ENCODE data around the gene TMEM254. TPM values are rescaled to one million over a fixed set of nuclear protein-coding genes. Genes with fewer than 3 reads are reported as not detected.

TMEM254 gene
- total and polyA plus RNA-seq, 2 of the 4 experiments (the other 2 are of a cell fraction): 4.7 to 10.7 TPM

DNA sequence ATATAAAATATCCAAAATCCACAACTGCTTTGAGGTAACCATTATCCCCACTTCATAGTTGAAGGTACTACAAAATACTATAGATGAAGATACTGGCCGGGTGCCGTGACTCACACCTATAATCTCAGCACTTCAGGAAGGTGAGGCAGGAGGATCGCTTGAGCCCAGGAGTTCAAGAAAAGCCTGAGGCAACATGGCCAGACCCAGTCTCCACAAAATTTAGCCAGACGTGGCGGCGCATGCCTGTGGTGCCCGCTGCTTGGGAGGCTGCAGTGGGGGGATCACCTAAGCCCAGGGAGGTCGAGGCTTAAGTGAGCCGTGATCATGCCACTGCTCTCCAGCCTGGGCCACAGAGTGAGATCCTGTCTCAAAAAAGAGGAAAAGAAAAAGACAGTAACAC lies 21.7 kb downstream of the TMEM254 start:
- H3K36me3 ChIP-seq (ENCODE audit: control insufficient read depth, insufficient read depth, low read length): no peaks in the 10 kb centered on the region
- H4K20me1 ChIP-seq (ENCODE audit: insufficient read depth, low read length): no peaks in the 10 kb centered on the region
- H4K8ac ChIP-seq (ENCODE audit: low read depth in 2 of 2, low read length in 2 of 2): no peak overlapping the region
- no peak overlapping the region for H2BK15ac ChIP-seq (ENCODE audit: low read depth, low read length)
- no peak overlapping the region for H2AFZ ChIP-seq (replicated peaks; ENCODE audit: low read length, poor library complexity)
- in situ Hi-C loops (cut with MboI; ENCODE audit: low sequenced_read_pairs) (no loop called here), dilution Hi-C loops (cut with HindIII; ENCODE audit: low sequenced_read_pairs, unreplicated experiment) (no loop called here), intact Hi-C loops (cut with micrococcal nuclease) (no loop called here)
- no peak overlapping the region for H3K4me2 ChIP-seq (ENCODE audit: low read depth, low read length)
- ATAC-seq (ENCODE audit: low read depth): no peak
- H4K5ac ChIP-seq (ENCODE audit: low read depth, low read length): no peak overlapping the region
- no peaks in the 10 kb centered on the region for H3K9me1 ChIP-seq (ENCODE audit: insufficient read depth, low read length)
- no peak overlapping the region for H3K4me3 ChIP-seq (ENCODE audit: insufficient read depth, low read depth, low read length)
- H3K18ac ChIP-seq (ENCODE audit: low read depth, low read length): no peak overlapping the region
- H3K4ac ChIP-seq (ENCODE audit: low read depth, low read length): no peak overlapping the region
- no TSS peak for BruUV-seq (replicated peaks)
- POLR2A ChIA-PET (ENCODE audit: unreplicated experiment): no interaction called here
- no peak overlapping the region for H4K91ac ChIP-seq (ENCODE audit: insufficient read depth, low read depth, low read length)
- H3K4me1 ChIP-seq (ENCODE audit: control insufficient read depth, insufficient read depth, low read length): no peaks in the 10 kb centered on the region; the same call in 1 of the 2 replicates
- H3K9ac ChIP-seq (ENCODE audit: low read depth, low read length): no peak overlapping the region
- no peak overlapping the region for H3K23ac ChIP-seq (ENCODE audit: low read depth, low read length)
- WGBS, 2 experiments (ENCODE audit: extremely low coverage in 2 of 2, insufficient read length in 1 of 2): no CpG with 5 or more reads among the region's 9 CpGs
- H2AK9ac ChIP-seq (replicated peaks; ENCODE audit: low read depth, low read length, poor library complexity): no peak overlapping the region
- no peak overlapping the region for H2BK5ac ChIP-seq (ENCODE audit: low read depth, low read length, poor library complexity, severe bottlenecking)
- CTCF ChIA-PET: no interaction called here
- no peak overlapping the region for H3K56ac ChIP-seq (ENCODE audit: extremely low read depth, insufficient read depth, low read length)
- no peaks in the 10 kb centered on the region; the same call in 1 of the 2 replicates for H3K27me3 ChIP-seq (ENCODE audit: control insufficient read depth, insufficient read depth, low read length)
- TF ChIP-seq BHLHE40 (IDR thresholded peaks at IDR 0.05; ENCODE audit: low read depth, low read length) (no peak), RAD21 (IDR thresholded peaks at IDR 0.05; ENCODE audit: low read length) (no peak), NFE2L2 (IDR thresholded peaks at IDR 0.05; ENCODE audit: low read depth, low read length) (no peak), POLR2A (IDR thresholded peaks at IDR 0.05; ENCODE audit: low read depth, low read length) (no peak), FOS (IDR thresholded peaks at IDR 0.05; ENCODE audit: low read depth, low read length) (no peak), MXI1 (IDR thresholded peaks at IDR 0.05; ENCODE audit: borderline replicate concordance, low read depth, low read length) (no peak), CHD1 (IDR thresholded peaks at IDR 0.05; ENCODE audit: low read depth, low read length) (no peak), RFX5 (IDR thresholded peaks at IDR 0.05; ENCODE audit: low read depth, low read length) (no peak), USF2 (IDR thresholded peaks at IDR 0.05; ENCODE audit: low read depth, low read length) (no peak), MAZ (IDR thresholded peaks at IDR 0.05; ENCODE audit: borderline replicate concordance, low read depth, low read length) (no peak), SMC3 (IDR thresholded peaks at IDR 0.05; ENCODE audit: low read depth, low read length) (no peak), CEBPB (IDR thresholded peaks at IDR 0.05; ENCODE audit: low read depth, low read length) (no peak), RCOR1 (IDR thresholded peaks at IDR 0.05; ENCODE audit: insufficient replicate concordance, low read length) (no peak), MAFK (IDR thresholded peaks at IDR 0.05; ENCODE audit: low read depth, low read length) (no peak)
- TF ChIP-seq, protein P1, sequence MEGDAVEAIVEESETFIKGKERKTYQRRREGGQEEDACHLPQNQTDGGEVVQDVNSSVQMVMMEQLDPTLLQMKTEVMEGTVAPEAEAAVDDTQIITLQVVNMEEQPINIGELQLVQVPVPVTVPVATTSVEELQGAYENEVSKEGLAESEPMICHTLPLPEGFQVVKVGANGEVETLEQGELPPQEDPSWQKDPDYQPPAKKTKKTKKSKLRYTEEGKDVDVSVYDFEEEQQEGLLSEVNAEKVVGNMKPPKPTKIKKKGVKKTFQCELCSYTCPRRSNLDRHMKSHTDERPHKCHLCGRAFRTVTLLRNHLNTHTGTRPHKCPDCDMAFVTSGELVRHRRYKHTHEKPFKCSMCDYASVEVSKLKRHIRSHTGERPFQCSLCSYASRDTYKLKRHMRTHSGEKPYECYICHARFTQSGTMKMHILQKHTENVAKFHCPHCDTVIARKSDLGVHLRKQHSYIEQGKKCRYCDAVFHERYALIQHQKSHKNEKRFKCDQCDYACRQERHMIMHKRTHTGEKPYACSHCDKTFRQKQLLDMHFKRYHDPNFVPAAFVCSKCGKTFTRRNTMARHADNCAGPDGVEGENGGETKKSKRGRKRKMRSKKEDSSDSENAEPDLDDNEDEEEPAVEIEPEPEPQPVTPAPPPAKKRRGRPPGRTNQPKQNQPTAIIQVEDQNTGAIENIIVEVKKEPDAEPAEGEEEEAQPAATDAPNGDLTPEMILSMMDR (conservative IDR thresholded peaks at IDR 0.05; ENCODE audit: low read depth, low read length): no peak
- TF ChIP-seq, protein P2, sequence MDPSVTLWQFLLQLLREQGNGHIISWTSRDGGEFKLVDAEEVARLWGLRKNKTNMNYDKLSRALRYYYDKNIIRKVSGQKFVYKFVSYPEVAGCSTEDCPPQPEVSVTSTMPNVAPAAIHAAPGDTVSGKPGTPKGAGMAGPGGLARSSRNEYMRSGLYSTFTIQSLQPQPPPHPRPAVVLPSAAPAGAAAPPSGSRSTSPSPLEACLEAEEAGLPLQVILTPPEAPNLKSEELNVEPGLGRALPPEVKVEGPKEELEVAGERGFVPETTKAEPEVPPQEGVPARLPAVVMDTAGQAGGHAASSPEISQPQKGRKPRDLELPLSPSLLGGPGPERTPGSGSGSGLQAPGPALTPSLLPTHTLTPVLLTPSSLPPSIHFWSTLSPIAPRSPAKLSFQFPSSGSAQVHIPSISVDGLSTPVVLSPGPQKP (IDR thresholded peaks at IDR 0.05; ENCODE audit: borderline replicate concordance, low read depth, low read length): no peak
- H2AK5ac ChIP-seq (ENCODE audit: low read depth, low read length): no peak overlapping the region
- no peak overlapping the region for H3K27ac ChIP-seq (ENCODE audit: insufficient read depth, low read length)
- H3K9me3 ChIP-seq (ENCODE audit: control insufficient read depth, insufficient read depth, low read length): no peaks in the 10 kb centered on the region
- no peaks in the 10 kb centered on the region for H3K79me1 ChIP-seq (ENCODE audit: low read depth in 1 of 2, low read length in 2 of 2)
- H2BK20ac ChIP-seq (ENCODE audit: low read depth, low read length): no peak overlapping the region
- no peak for DNase-seq
- H3K14ac ChIP-seq (replicated peaks; ENCODE audit: low read depth, low read length): no peak overlapping the region
- no peak overlapping the region for H2BK120ac ChIP-seq (ENCODE audit: low read depth, low read length)
